NCI-H774 (cell line): Measurements from ENCODE around the gene ZFYVE1.
A peak's percentile ranks its signal among the peaks of the same experiment; 100 is the strongest.
"Not testable (repeated sequence)": the region's sequence is repeated elsewhere in the genome, so short reads cannot be mapped to it uniquely, and the experiment has no call there.

Experiments used
- DNase-seq: peaks from one replicate; lab custom pipeline; 2025; lab: John Stamatoyannopoulos, UW

Gene ZFYVE1

GRCh38 chr14:73004641-73005040 is 22.3 kb downstream of the ZFYVE1 start:
- not testable (repeated sequence) for DNase-seq

- DNase-seq = no peak
Observed at GRCh38 chr14:73003681-73004080, 23.2 kb downstream of the ZFYVE1 start.

- no peak for DNase-seq
Observed at GRCh38 chr14:73000073-73000472, 26.8 kb downstream of the ZFYVE1 start.

- no peak for DNase-seq
Observed at GRCh38 chr14:72999316-72999715, 27.6 kb downstream of the ZFYVE1 start.

GRCh38 chr14:72998252-72998903 is 28.5 kb downstream of the ZFYVE1 start:
- DNase-seq = no peak

- no peak for DNase-seq
Observed at GRCh38 chr14:72996916-72997315, 30.0 kb downstream of the ZFYVE1 start.

GRCh38 chr14:72990171-72990570 is 36.7 kb downstream of the ZFYVE1 start:
- DNase-seq = no peak

- no peak for DNase-seq
Observed at GRCh38 chr14:72986857-72987256, 40.0 kb downstream of the ZFYVE1 start.

- DNase-seq = no peak
Observed at GRCh38 chr14:72986214-72986613, 40.7 kb downstream of the ZFYVE1 start.

GRCh38 chr14:72982146-72982708 is 44.7 kb downstream of the ZFYVE1 start:
- DNase-seq = no peak

GRCh38 chr14:72980863-72981262 is 46.0 kb downstream of the ZFYVE1 start:
- no peak for DNase-seq

GRCh38 chr14:72978856-72979255 is 48.0 kb downstream of the ZFYVE1 start:
- no peak for DNase-seq

- DNase-seq = no peak
Observed at GRCh38 chr14:72975770-72976169, 51.1 kb downstream of the ZFYVE1 start.

- DNase-seq = no peak
Observed at GRCh38 chr14:72974661-72975060, 52.2 kb downstream of the ZFYVE1 start.

GRCh38 chr14:72970824-72971434 is 56.0 kb downstream of the ZFYVE1 start:
- no peak for DNase-seq

GRCh38 chr14:72970058-72970630 is 56.8 kb downstream of the ZFYVE1 start:
- no peak for DNase-seq

GRCh38 chr14:72968316-72968715 is 58.6 kb downstream of the ZFYVE1 start:
- DNase-seq = no peak

- DNase-seq = no peak
Observed at GRCh38 chr14:72966038-72966437, 60.9 kb downstream of the ZFYVE1 start.

GRCh38 chr14:72965249-72965648 is 61.7 kb downstream of the ZFYVE1 start:
- no peak for DNase-seq

GRCh38 chr14:72962829-72963312 is 64.0 kb downstream of the ZFYVE1 start:
- DNase-seq = peak; percentile 55

- not testable (repeated sequence) for DNase-seq
Observed at GRCh38 chr14:72962336-72962754, 64.6 kb downstream of the ZFYVE1 start.

GRCh38 chr14:72961579-72962335 is 65.1 kb downstream of the ZFYVE1 start:
- no peak for DNase-seq
